ENCODE data around the gene SMIM1.

- no peak for TF ChIP-seq CTCF (IDR thresholded peaks at IDR 0.05)
- TF ChIP-seq POLR2A (IDR thresholded peaks at IDR 0.05): no peak
Observed at GRCh38 chr1:3735027-3735681, 37.4 kb upstream of the SMIM1 start.
